Chondrocyte (in vitro differentiated cells): ENCODE results near the gene TMEM204. TPM values are rescaled to one million over a fixed set of nuclear protein-coding genes. Genes with fewer than 3 reads are reported as not detected.

Source experiments
- DNase-seq: peaks from one replicate; pipeline ENCODE4 v3.0.0; 2021; ENCODE audit warnings: mixed read lengths, low spot score
- H3K27ac Mint-ChIP-seq: one replicate; pipeline ENCODE4 v1.8.0; 2021; ENCODE audit warnings: mild to moderate bottlenecking, moderate library complexity, mixed read lengths; ENCODE audit not compliant: unreplicated experiment
- H3K27me3 Mint-ChIP-seq: 2 replicates; pipeline ENCODE4 v1.8.0; 2021; ENCODE audit warnings: low read depth, mixed read lengths
- H3K36me3 Mint-ChIP-seq: 2 replicates; pipeline ENCODE4 v1.8.0; 2021; ENCODE audit warnings: low read depth, mixed read lengths
- H3K4me1 Mint-ChIP-seq: 2 replicates; pipeline ENCODE4 v1.8.0; 2021; ENCODE audit warnings: low read depth, mild to moderate bottlenecking, mixed read lengths
- H3K4me3 Mint-ChIP-seq: one replicate; pipeline ENCODE4 v1.8.0; 2021; ENCODE audit warnings: mild to moderate bottlenecking, moderate library complexity, mixed read lengths; ENCODE audit not compliant: unreplicated experiment
- H3K9me3 Mint-ChIP-seq: 2 replicates; pipeline ENCODE4 v1.8.0; 2021; ENCODE audit warnings: low read depth, mixed read lengths
- total RNA-seq: library from RNA; stranded (reverse); gene quantifications from 3 replicates; pipeline ENCODE4 v1.2.1, GENCODE V29; 2021
- TF ChIP-seq, protein P1 (sequence below): fragments of 200-600 bp; sonication (generic); IDR thresholded peaks from 2 replicates; pipeline ENCODE4 v1.5.0; 2021; ENCODE audit warnings: antibody characterized with exemption, mild to moderate bottlenecking, moderate library complexity

TMEM204 gene
- total RNA-seq, 1 donor from 2014 or later, result 8.4 TPM

DNA sequence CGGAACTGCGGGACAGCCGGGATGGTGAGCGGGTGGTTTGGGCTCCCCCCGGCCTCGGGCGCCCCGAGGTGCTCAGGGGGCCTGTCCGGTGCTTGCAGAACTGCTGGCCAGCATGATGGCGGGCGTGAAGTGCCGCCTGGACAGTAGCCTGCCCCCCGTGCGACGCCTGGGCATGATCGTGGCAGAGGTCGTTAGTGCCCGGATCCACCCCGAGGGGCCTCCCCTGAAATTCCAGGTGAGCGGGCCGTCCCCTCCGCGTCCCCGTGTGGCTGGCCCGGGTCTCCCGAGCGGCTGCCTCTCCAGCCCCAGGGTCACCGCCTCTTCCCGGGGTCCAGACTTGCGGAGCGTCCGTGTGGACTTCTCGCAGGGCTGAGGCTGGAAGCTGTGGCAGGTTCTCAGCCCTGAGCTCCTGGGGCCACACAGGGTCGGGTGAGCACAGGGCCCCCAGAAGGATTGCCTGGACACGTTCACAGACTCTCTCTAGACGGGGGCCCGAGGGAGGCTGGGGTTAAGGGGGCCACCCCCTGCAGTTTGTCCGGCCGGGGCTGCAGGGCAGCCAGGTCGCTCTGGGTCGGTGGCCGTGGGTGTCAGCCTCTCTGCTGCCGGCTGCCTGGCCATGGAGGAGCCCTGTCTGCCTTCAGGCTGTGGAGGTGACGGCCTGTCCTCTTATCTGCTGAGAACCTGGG, 32.9 kb upstream of the TMEM204 start:
- Mint-ChIP-seq H3K9me3 (no peaks in the 10 kb centered on the region), H3K27ac (no peak overlapping the region), H3K4me1 (no peaks in the 10 kb centered on the region), H3K4me3 (no peak overlapping the region), H3K27me3 (no peaks in the 10 kb centered on the region), H3K36me3 (peaks cover 11% of the 10 kb centered on the region)
- no peak for DNase-seq
- TF ChIP-seq, protein P1, sequence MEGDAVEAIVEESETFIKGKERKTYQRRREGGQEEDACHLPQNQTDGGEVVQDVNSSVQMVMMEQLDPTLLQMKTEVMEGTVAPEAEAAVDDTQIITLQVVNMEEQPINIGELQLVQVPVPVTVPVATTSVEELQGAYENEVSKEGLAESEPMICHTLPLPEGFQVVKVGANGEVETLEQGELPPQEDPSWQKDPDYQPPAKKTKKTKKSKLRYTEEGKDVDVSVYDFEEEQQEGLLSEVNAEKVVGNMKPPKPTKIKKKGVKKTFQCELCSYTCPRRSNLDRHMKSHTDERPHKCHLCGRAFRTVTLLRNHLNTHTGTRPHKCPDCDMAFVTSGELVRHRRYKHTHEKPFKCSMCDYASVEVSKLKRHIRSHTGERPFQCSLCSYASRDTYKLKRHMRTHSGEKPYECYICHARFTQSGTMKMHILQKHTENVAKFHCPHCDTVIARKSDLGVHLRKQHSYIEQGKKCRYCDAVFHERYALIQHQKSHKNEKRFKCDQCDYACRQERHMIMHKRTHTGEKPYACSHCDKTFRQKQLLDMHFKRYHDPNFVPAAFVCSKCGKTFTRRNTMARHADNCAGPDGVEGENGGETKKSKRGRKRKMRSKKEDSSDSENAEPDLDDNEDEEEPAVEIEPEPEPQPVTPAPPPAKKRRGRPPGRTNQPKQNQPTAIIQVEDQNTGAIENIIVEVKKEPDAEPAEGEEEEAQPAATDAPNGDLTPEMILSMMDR, result no peak

GRCh38 chr16:1501630-1502029, 31.8 kb upstream of the TMEM204 start:
- no peak overlapping the region for H3K27ac Mint-ChIP-seq
- TF ChIP-seq, protein P1, result no peak
- H3K4me1 Mint-ChIP-seq, result no peaks in the 10 kb centered on the region
- peaks cover 10% of the 10 kb centered on the region for H3K36me3 Mint-ChIP-seq
- no peak overlapping the region for H3K4me3 Mint-ChIP-seq
- no peaks in the 10 kb centered on the region for H3K9me3 Mint-ChIP-seq
- DNase-seq, result no peak
- no peaks in the 10 kb centered on the region for H3K27me3 Mint-ChIP-seq

- DNase-seq, result no peak
- Mint-ChIP-seq H3K4me1 (no peaks in the 10 kb centered on the region), H3K4me3 (no peak overlapping the region), H3K36me3 (peaks cover 7% of the 10 kb centered on the region), H3K27me3 (no peaks in the 10 kb centered on the region), H3K9me3 (no peaks in the 10 kb centered on the region), H3K27ac (no peak overlapping the region)
- TF ChIP-seq, protein P1, result no peak
Observed at GRCh38 chr16:1502092-1503004, 31.1 kb upstream of the TMEM204 start.

- TF ChIP-seq, protein P1, result no peak
- peaks cover 7% of the 10 kb centered on the region for H3K36me3 Mint-ChIP-seq
- H3K27ac Mint-ChIP-seq, result no peak overlapping the region
- H3K4me3 Mint-ChIP-seq, result no peak overlapping the region
- DNase-seq, result no peak
- H3K9me3 Mint-ChIP-seq, result no peaks in the 10 kb centered on the region
- H3K27me3 Mint-ChIP-seq, result no peaks in the 10 kb centered on the region
- no peaks in the 10 kb centered on the region for H3K4me1 Mint-ChIP-seq
Observed at GRCh38 chr16:1503110-1503955, 30.1 kb upstream of the TMEM204 start.
